Adrenal gland (tissue), 5 donors: Measurements from ENCODE around the gene KCTD3.

Source experiments
- POLR2A ChIP-seq, 2 donors: fragments of 450-650 bp; IDR thresholded peaks; one replicate each; pipeline ENCODE4 v1.6.1; 2017; ENCODE audit warnings: antibody characterized with exemption in 2 of 2, mild to moderate bottlenecking in 2 of 2, moderate library complexity in 1 of 2
- TF ChIP-seq, protein P1 (sequence below), 6 experiments: fragments of 450-650 bp in 4 of 6; fragments of 200-600 bp in 2 of 6; sonication (generic) in 1 of 6; IDR thresholded peaks; 1 replicate in 5 of 6; 2 replicates in 1 of 6; pipeline versions ENCODE4 v1.5.1 to v1.8.0; 2016 to 2021; ENCODE audit warnings: antibody characterized with exemption in 6 of 6, mild to moderate bottlenecking in 2 of 6, moderate library complexity in 1 of 6
- donor health status: DM: no; HTN: no; CAD: no.

DNA sequence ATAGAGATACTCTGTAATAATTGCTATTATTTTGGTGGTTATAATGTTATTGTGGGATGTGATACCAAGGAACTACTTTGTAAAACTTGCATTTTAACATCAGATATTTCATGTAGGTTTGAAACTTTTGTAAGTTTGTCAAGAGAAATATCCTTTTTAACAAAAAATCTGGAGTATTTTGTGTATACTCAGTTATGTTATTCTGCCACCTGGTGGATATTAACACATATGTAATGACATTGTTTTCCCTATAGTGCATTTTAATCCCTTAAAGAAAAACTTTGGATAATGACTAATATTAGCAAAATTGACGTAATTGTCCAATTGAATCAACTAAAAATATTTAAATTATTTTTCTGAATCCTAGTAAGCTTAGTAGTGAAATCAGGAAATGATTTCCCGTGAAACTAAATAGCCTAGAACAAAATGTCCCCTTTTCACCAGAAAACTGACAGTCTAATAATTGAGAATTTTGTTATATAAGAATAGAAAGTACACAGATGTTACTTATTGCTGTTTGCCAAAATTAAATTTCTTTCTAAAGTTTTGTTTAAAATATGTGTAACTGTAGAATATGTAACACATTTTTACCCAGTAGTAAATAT lies 39.6 kb downstream of the KCTD3 start:
- no peak for TF ChIP-seq POLR2A (IDR thresholded peaks at IDR 0.05)
- TF ChIP-seq, protein P1, sequence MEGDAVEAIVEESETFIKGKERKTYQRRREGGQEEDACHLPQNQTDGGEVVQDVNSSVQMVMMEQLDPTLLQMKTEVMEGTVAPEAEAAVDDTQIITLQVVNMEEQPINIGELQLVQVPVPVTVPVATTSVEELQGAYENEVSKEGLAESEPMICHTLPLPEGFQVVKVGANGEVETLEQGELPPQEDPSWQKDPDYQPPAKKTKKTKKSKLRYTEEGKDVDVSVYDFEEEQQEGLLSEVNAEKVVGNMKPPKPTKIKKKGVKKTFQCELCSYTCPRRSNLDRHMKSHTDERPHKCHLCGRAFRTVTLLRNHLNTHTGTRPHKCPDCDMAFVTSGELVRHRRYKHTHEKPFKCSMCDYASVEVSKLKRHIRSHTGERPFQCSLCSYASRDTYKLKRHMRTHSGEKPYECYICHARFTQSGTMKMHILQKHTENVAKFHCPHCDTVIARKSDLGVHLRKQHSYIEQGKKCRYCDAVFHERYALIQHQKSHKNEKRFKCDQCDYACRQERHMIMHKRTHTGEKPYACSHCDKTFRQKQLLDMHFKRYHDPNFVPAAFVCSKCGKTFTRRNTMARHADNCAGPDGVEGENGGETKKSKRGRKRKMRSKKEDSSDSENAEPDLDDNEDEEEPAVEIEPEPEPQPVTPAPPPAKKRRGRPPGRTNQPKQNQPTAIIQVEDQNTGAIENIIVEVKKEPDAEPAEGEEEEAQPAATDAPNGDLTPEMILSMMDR (IDR thresholded peaks at IDR 0.05): peak; percentile 34 to 64 (median 48)
